Measurements from ENCODE around the gene IGFBPL1.

Gene IGFBPL1

GRCh38 chr9:38432922-38433510 is 8.8 kb upstream of the IGFBPL1 start:
- DNase-seq (ENCODE audit: low read depth), result no peak

GRCh38 chr9:38431116-38431515 is 6.9 kb upstream of the IGFBPL1 start:
- DNase-seq (ENCODE audit: low read depth), result no peak

GRCh38 chr9:38428062-38428461 is 3.8 kb upstream of the IGFBPL1 start:
- no peak for DNase-seq (ENCODE audit: low read depth)

GRCh38 chr9:38424918-38425317 is 664 bp upstream of the IGFBPL1 start:
- DNase-seq (ENCODE audit: low read depth), result no peak

GRCh38 chr9:38423273-38423972 is 831 bp downstream of the IGFBPL1 start:
- DNase-seq (ENCODE audit: low read depth), result no peak

- no peak for DNase-seq (ENCODE audit: low read depth)
Observed at GRCh38 chr9:38422555-38423260, 1.5 kb downstream of the IGFBPL1 start.

GRCh38 chr9:38421498-38422211 is 2.6 kb downstream of the IGFBPL1 start:
- no peak for DNase-seq (ENCODE audit: low read depth)

GRCh38 chr9:38419181-38419580 is 5.1 kb downstream of the IGFBPL1 start:
- DNase-seq (ENCODE audit: low read depth), result no peak

GRCh38 chr9:38418366-38418765 is 5.9 kb downstream of the IGFBPL1 start:
- DNase-seq (ENCODE audit: low read depth), result no peak

GRCh38 chr9:38417003-38417945 is 7.0 kb downstream of the IGFBPL1 start:
- no peak for DNase-seq (ENCODE audit: low read depth)

GRCh38 chr9:38416461-38416860 is 7.8 kb downstream of the IGFBPL1 start:
- DNase-seq (ENCODE audit: low read depth), result no peak

- DNase-seq (ENCODE audit: low read depth), result no peak
Observed at GRCh38 chr9:38415856-38416255, 8.4 kb downstream of the IGFBPL1 start.

GRCh38 chr9:38414040-38414723 is 10.1 kb downstream of the IGFBPL1 start:
- DNase-seq (ENCODE audit: low read depth), result no peak

- DNase-seq (ENCODE audit: low read depth), result no peak
Observed at GRCh38 chr9:38413283-38413682, 11.0 kb downstream of the IGFBPL1 start.

- DNase-seq (ENCODE audit: low read depth), result no peak
Observed at GRCh38 chr9:38412751-38413150, 11.5 kb downstream of the IGFBPL1 start.

GRCh38 chr9:38408719-38409118 is 15.5 kb downstream of the IGFBPL1 start:
- no peak for DNase-seq (ENCODE audit: low read depth)

- DNase-seq (ENCODE audit: low read depth), result no peak
Observed at GRCh38 chr9:38406476-38407186, 17.6 kb downstream of the IGFBPL1 start.

GRCh38 chr9:38405785-38406184 is 18.5 kb downstream of the IGFBPL1 start:
- no peak for DNase-seq (ENCODE audit: low read depth)

GRCh38 chr9:38404314-38404713 is 19.9 kb downstream of the IGFBPL1 start:
- no peak for DNase-seq (ENCODE audit: low read depth)

- DNase-seq (ENCODE audit: low read depth), result no peak
Observed at GRCh38 chr9:38401994-38402393, 22.3 kb downstream of the IGFBPL1 start.

All from stimulated activated CD8-positive, alpha-beta memory T cell treated with anti-CD3 and anti-CD28 coated beads, Interleukin-15, amount 100 ng/mL, for 1 hour (primary cell).